Fibroblast of lung (primary cell): ENCODE data around the gene HDAC4. TPM values are rescaled to one million over a fixed set of nuclear protein-coding genes. Genes with fewer than 3 reads are reported as not detected.

ENCODE experiments used
- DNase-seq, 2 donors: peaks; one replicate each; pipeline versions ENCODE4 v3.0.0 to v3.0.0-alpha.2; 2010; ENCODE audit warnings: low read depth in 2 of 2
- H2AFZ ChIP-seq: 2 replicates; pipeline ENCODE4 v1.5.1; 2012; ENCODE audit warnings: low read length, control low read depth, inconsistent platforms
- H3K27ac ChIP-seq: 2 replicates; pipeline ENCODE4 v1.5.1; 2011; ENCODE audit warnings: low read length, control low read depth; ENCODE audit not compliant: insufficient read depth
- H3K27me3 ChIP-seq: 2 replicates; pipeline ENCODE4 v1.5.1; 2011; ENCODE audit warnings: mild to moderate bottlenecking, low read length; ENCODE audit not compliant: control insufficient read depth, insufficient read depth
- H3K36me3 ChIP-seq: 2 replicates; pipeline ENCODE4 v1.5.1; 2011; ENCODE audit warnings: low read length; ENCODE audit not compliant: control insufficient read depth, insufficient read depth
- H3K4me1 ChIP-seq: 2 replicates; pipeline ENCODE4 v1.5.1; 2011; ENCODE audit warnings: low read length; ENCODE audit not compliant: control insufficient read depth, insufficient read depth; ENCODE audit errors: extremely low read depth
- H3K4me2 ChIP-seq: 2 replicates; pipeline ENCODE4 v1.5.1; 2011; ENCODE audit warnings: low read length, control low read depth; ENCODE audit not compliant: insufficient read depth; ENCODE audit errors: extremely low read depth
- H3K4me3 ChIP-seq, 4 experiments: fragments of 200-600 bp in 1 of 4; sonication (generic) in 1 of 4; replicated peaks in 1 of 4; 2 replicates each; pipeline ENCODE4 v1.5.1; 2011 to 2016; ENCODE audit warnings: low read length in 4 of 4, low read depth in 3 of 4, mild to moderate bottlenecking in 3 of 4, control low read depth in 2 of 4, inconsistent platforms in 1 of 4, mixed read lengths in 1 of 4; ENCODE audit not compliant: insufficient read depth in 1 of 4; ENCODE audit errors: control extremely low read depth in 1 of 4
- H3K79me2 ChIP-seq: 2 replicates; pipeline ENCODE4 v1.5.1; 2012; ENCODE audit warnings: mild to moderate bottlenecking, low read length, inconsistent platforms; ENCODE audit not compliant: control insufficient read depth, insufficient read depth
- H3K9ac ChIP-seq: 2 replicates; pipeline ENCODE4 v1.5.1; 2011; ENCODE audit warnings: mild to moderate bottlenecking, low read length, control low read depth; ENCODE audit not compliant: insufficient read depth
- H3K9me3 ChIP-seq: 2 replicates; pipeline ENCODE4 v1.5.1; 2012; ENCODE audit warnings: low read depth, low read length; ENCODE audit not compliant: control insufficient read depth, insufficient read depth
- H4K20me1 ChIP-seq: 2 replicates; pipeline ENCODE4 v1.5.1; 2011; ENCODE audit warnings: low read length; ENCODE audit not compliant: control insufficient read depth, insufficient read depth; ENCODE audit errors: extremely low read depth
- EZH2 ChIP-seq: IDR thresholded peaks from 2 replicates; pipeline ENCODE4 v1.5.1; 2012; ENCODE audit warnings: low read length, control low read depth, mild to moderate bottlenecking; ENCODE audit errors: missing control alignments
- polyA plus RNA-seq, 2 donors: library from polyadenylated mRNA; depleted of rRNA in 1 of 2; stranded (reverse) in 1 of 2; unstranded in 1 of 2; fragments of >200 nt; gene quantifications; 2 replicates each; pipeline ENCODE4 v1.2.1, GENCODE V29; 2011 to 2012; ENCODE audit warnings: missing spikeins in 1 of 2
- total RNA-seq: library from RNA; depleted of rRNA; stranded (reverse); fragments of >200 nt; gene quantifications from 2 replicates; pipeline ENCODE4 v1.2.1, GENCODE V29; 2014
- TF ChIP-seq, protein P1 (sequence below), 2 donors: IDR thresholded peaks in 1 of 2; conservative IDR thresholded peaks in 1 of 2; 1 replicate in 1 of 2; 2 replicates in 1 of 2; pipeline ENCODE4 v1.5.1; 2011 to 2012; ENCODE audit warnings: low read length in 2 of 2, control low read depth in 1 of 2, inconsistent platforms in 1 of 2, low read depth in 1 of 2, mild to moderate bottlenecking in 1 of 2

Gene HDAC4
- total and polyA plus RNA-seq, 2 donors (not counting 1 experiment from before 2014, with no cell fraction given): 7.4 to 19.8 TPM

DNA sequence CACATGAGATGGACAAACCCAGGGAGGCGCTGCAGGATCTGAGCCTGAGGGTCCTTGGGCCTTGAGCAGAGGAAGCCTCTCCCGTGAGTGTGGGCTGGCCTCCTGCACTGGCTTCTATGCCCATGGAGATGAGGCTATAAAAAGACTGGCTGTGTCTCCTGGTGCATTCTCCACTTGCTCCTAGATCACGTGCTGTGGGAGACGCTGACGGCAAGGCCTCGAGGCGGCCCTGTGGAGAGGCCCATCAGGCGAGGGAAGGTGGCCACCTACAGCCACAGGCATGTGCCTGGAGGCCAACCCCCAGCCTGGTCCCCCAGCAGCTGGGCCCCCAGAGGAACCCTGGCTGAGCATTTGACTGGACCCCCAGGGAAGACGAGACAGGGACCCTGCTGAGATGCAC lies 354.0 kb downstream of the HDAC4 start:
- H3K4me2 ChIP-seq: no peak overlapping the region
- no peak overlapping the region for H3K4me3 ChIP-seq
- H3K79me2 ChIP-seq: no peaks in the 10 kb centered on the region
- DNase-seq: no peak
- H4K20me1 ChIP-seq: no peaks in the 10 kb centered on the region
- H3K27me3 ChIP-seq: no peaks in the 10 kb centered on the region
- H2AFZ ChIP-seq: no peak overlapping the region
- H3K4me1 ChIP-seq: no peaks in the 10 kb centered on the region
- no peaks in the 10 kb centered on the region for H3K36me3 ChIP-seq
- H3K27ac ChIP-seq: no peak overlapping the region
- no peak overlapping the region for H3K9ac ChIP-seq
- H3K9me3 ChIP-seq: no peaks in the 10 kb centered on the region
- TF ChIP-seq EZH2: no peak
- TF ChIP-seq, protein P1, sequence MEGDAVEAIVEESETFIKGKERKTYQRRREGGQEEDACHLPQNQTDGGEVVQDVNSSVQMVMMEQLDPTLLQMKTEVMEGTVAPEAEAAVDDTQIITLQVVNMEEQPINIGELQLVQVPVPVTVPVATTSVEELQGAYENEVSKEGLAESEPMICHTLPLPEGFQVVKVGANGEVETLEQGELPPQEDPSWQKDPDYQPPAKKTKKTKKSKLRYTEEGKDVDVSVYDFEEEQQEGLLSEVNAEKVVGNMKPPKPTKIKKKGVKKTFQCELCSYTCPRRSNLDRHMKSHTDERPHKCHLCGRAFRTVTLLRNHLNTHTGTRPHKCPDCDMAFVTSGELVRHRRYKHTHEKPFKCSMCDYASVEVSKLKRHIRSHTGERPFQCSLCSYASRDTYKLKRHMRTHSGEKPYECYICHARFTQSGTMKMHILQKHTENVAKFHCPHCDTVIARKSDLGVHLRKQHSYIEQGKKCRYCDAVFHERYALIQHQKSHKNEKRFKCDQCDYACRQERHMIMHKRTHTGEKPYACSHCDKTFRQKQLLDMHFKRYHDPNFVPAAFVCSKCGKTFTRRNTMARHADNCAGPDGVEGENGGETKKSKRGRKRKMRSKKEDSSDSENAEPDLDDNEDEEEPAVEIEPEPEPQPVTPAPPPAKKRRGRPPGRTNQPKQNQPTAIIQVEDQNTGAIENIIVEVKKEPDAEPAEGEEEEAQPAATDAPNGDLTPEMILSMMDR (conservative IDR thresholded peaks at IDR 0.05 in 1 of 2, IDR thresholded peaks at IDR 0.05 in 1 of 2; ENCODE audit: low read depth in 1 of 2, low read length in 2 of 2): no peak

DNA sequence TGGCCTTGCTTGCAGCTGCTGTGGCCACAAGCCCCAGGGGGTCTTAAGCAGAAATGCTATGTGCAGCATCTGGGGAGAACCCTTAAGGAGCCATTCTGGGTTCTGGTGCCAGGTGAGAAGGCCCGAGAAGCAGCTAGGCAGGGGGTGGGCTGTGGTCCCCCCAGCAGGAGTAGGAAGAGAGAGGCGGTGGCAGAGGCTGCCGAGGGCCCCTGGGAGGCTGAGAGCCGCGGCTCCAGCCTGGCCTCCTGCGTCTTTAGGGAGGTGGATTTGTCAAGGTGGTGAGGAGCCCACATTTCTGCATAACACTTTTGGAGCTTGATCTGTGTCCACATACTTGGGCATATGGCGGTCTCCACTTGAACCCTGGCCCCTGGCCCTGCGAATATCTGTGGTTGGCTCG lies 356.5 kb downstream of the HDAC4 start:
- Histone ChIP-seq H3K9ac (no peak overlapping the region), H3K79me2 (no peaks in the 10 kb centered on the region), H3K4me3 (no peak overlapping the region), H3K27me3 (no peaks in the 10 kb centered on the region), H4K20me1 (no peaks in the 10 kb centered on the region), H2AFZ (no peak overlapping the region), H3K4me2 (no peak overlapping the region), H3K27ac (no peak overlapping the region), H3K4me1 (no peaks in the 10 kb centered on the region), H3K9me3 (no peaks in the 10 kb centered on the region), H3K36me3 (no peaks in the 10 kb centered on the region)
- TF ChIP-seq EZH2: no peak
- TF ChIP-seq, protein P1 (conservative IDR thresholded peaks at IDR 0.05 in 1 of 2, IDR thresholded peaks at IDR 0.05 in 1 of 2; ENCODE audit: low read depth in 1 of 2, low read length in 2 of 2): no peak
- no peak for DNase-seq

DNA sequence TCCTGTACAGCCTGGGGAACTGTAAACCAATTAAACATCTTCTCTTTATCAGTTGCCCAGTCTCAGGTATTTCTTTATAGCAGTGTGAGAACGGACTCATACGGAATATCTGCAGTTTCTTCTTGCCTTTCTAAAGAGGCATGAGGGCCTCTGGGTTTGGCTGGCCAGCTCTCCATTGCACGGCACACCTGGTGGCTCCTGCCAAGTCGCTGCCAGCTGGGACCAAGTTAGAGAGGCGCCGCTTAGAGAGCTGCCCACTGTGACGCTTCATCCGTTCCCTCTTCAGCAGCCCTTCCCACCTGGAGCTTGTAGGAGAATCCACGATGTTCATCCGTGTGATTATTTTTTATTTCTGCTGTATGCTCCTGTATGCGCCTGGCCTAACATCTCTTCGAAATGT lies 357.5 kb downstream of the HDAC4 start:
- Histone ChIP-seq H3K9me3 (no peaks in the 10 kb centered on the region), H3K27ac (no peak overlapping the region), H3K27me3 (no peaks in the 10 kb centered on the region), H3K4me1 (no peaks in the 10 kb centered on the region), H3K36me3 (no peaks in the 10 kb centered on the region), H4K20me1 (no peaks in the 10 kb centered on the region), H3K79me2 (no peaks in the 10 kb centered on the region), H3K4me2 (no peak overlapping the region), H3K4me3 (no peak overlapping the region), H3K9ac (no peak overlapping the region), H2AFZ (no peak overlapping the region)
- no peak for DNase-seq
- TF ChIP-seq, protein P1 (conservative IDR thresholded peaks at IDR 0.05 in 1 of 2, IDR thresholded peaks at IDR 0.05 in 1 of 2; ENCODE audit: low read depth in 1 of 2, low read length in 2 of 2): no peak
- TF ChIP-seq EZH2: no peak
